Endothelial cell of umbilical vein (primary cell): ENCODE measurements around the gene BCAS3.

Experiments used
- CTCF ChIP-seq, 2 donors: IDR thresholded peaks; 1 replicate in 1 of 2; 2 replicates in 1 of 2; pipeline ENCODE4 v1.5.1; 2011; ENCODE audit warnings: low read length in 2 of 2, mild to moderate bottlenecking in 2 of 2, moderate library complexity in 2 of 2, control low read depth in 1 of 2, inconsistent platforms in 1 of 2, low read depth in 1 of 2; ENCODE audit not compliant: insufficient read depth in 1 of 2; ENCODE audit errors: extremely low read depth in 1 of 2
- EZH2 ChIP-seq: IDR thresholded peaks from 2 replicates; pipeline ENCODE4 v1.6.1; 2012; ENCODE audit warnings: borderline replicate concordance, low read depth, mild to moderate bottlenecking, moderate library complexity, low read length, inconsistent platforms; ENCODE audit not compliant: severe bottlenecking
- FOS ChIP-seq: IDR thresholded peaks from 2 replicates; pipeline ENCODE4 v1.6.1; 2011; ENCODE audit warnings: mild to moderate bottlenecking, low read length, moderate library complexity, borderline replicate concordance; ENCODE audit not compliant: insufficient read depth
- GATA2 ChIP-seq: IDR thresholded peaks from 2 replicates; pipeline ENCODE4 v1.7.0; 2011; ENCODE audit warnings: low read depth, mild to moderate bottlenecking, moderate library complexity, mixed read lengths, low read length; ENCODE audit not compliant: insufficient read length, insufficient read depth
- JUN ChIP-seq: IDR thresholded peaks from 2 replicates; pipeline ENCODE4 v1.6.1; 2011; ENCODE audit warnings: borderline replicate concordance, low read depth; ENCODE audit not compliant: insufficient read length, insufficient read depth
- MAX ChIP-seq: IDR thresholded peaks from 2 replicates; pipeline ENCODE4 v1.6.1; 2011; ENCODE audit not compliant: insufficient read depth, insufficient read length
- MYC ChIP-seq: IDR thresholded peaks from one replicate; pipeline ENCODE4 v1.6.1; 2011; ENCODE audit warnings: mild to moderate bottlenecking, low read depth, low read length
- POLR2A ChIP-seq: IDR thresholded peaks from 2 replicates; pipeline ENCODE4 v1.6.1; 2012; ENCODE audit warnings: low read depth, mild to moderate bottlenecking, control low read depth, low read length
- POLR2AphosphoS5 ChIP-seq: IDR thresholded peaks from 2 replicates; pipeline ENCODE4 v1.6.1; 2012; ENCODE audit warnings: low read depth, mild to moderate bottlenecking, control low read depth, low read length, moderate library complexity; ENCODE audit not compliant: insufficient read depth

DNA sequence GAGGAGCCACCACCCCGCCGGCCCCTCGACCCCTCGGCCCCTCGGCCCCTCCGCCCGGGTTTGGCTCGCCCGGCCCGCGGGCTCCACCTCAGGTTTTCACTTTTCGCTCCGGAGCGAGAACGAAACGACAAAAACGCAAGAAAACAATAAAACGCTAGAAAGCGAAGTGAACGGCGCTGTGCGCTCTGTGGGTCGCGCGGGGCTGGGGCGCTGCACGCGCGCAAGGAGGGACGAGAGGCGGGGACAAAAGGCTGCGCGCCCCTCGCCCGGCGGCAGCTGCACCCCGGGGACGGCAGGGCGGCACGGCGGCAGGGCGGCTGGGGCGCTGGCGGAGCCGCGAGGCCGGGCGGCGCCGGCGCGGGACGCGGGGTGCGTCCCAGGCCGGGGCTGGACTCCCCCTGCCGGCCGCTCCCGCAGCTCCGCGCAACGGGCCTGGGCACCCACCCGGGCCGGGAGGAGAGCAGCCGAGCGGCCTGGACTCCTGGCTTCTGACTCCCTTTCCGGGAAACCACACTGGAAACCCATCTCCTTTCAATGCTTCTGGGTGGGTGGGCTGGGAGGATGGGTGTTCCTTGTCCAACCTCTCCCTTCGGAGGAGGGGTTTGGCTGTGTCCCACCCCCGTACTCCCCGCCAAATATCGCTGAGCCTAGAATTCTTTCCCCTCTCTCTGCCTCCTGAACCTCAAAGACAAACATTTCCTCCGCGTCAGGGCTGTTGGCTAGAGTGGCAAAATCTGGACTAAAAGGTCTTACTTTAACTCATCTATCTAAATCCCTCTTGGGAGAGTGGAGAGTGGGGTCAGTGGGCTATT lies 731.9 kb downstream of the BCAS3 start:
- TF ChIP-seq CTCF (IDR thresholded peaks at IDR 0.05; ENCODE audit: extremely low read depth in 1 of 2, insufficient read depth in 1 of 2, low read depth in 1 of 2, low read length in 2 of 2) (peak; percentile 17 to 63), EZH2 (no peak), POLR2AphosphoS5 (no peak), JUN (no peak), MAX (no peak), POLR2A (no peak), MYC (no peak), FOS (no peak), GATA2 (no peak)
